DLD1 (cell line): Measurements from ENCODE around the gene RPN2.

Source experiments
- in situ Hi-C: cut with HindIII; loops from 2 replicates; pipeline ENCODE4 v1.10.0; 2017; ENCODE audit warnings: low sequenced_read_pairs

Gene RPN2

GRCh38 chr20:37238935-37239451 lies 59.9 kb downstream of the RPN2 start:
- in situ Hi-C loops = no loop called here

- in situ Hi-C loops = no loop called here
Measured at GRCh38 chr20:37240337-37241067, 61.4 kb downstream of the RPN2 start.

- in situ Hi-C loops = no loop called here
Measured at GRCh38 chr20:37242503-37242902, 63.4 kb downstream of the RPN2 start.

- in situ Hi-C loops = no loop called here
Measured at GRCh38 chr20:37243076-37243936, 64.2 kb downstream of the RPN2 start.

GRCh38 chr20:37243937-37244571 lies 64.9 kb downstream of the RPN2 start:
- in situ Hi-C loops = no loop called here

GRCh38 chr20:37244572-37244957 lies 65.4 kb downstream of the RPN2 start:
- in situ Hi-C loops = no loop called here

GRCh38 chr20:37245216-37246150 lies 66.4 kb downstream of the RPN2 start:
- in situ Hi-C loops = no loop called here

GRCh38 chr20:37246736-37247135 lies 67.6 kb downstream of the RPN2 start:
- in situ Hi-C loops = no loop called here

GRCh38 chr20:37247547-37247946 lies 68.4 kb downstream of the RPN2 start:
- in situ Hi-C loops = no loop called here

- in situ Hi-C loops = no loop called here
Measured at GRCh38 chr20:37249304-37249703, 70.2 kb downstream of the RPN2 start.

GRCh38 chr20:37251825-37252477 lies 72.8 kb downstream of the RPN2 start:
- in situ Hi-C loops = loop anchor here (5.0 to 25.0 kb wide), 2 partner anchors 50 to 260 kb away; partner anchors contain the start of gene NNAT

- in situ Hi-C loops = loop anchor here (5.0 to 25.0 kb wide), 2 partner anchors 51 to 259 kb away; partner anchors contain the start of gene NNAT
Measured at GRCh38 chr20:37253087-37253486, 74.0 kb downstream of the RPN2 start.

- in situ Hi-C loops = loop anchor here (5.0 to 25.0 kb wide), 2 partner anchors 52 to 258 kb away; partner anchors contain the start of gene NNAT
Measured at GRCh38 chr20:37254114-37254878, 75.2 kb downstream of the RPN2 start.

- in situ Hi-C loops = loop anchor here (25.0 kb wide), 1 partner anchor 256 kb away; the partner anchor contains the start of gene NNAT
Measured at GRCh38 chr20:37256286-37256685, 77.2 kb downstream of the RPN2 start.

- in situ Hi-C loops = loop anchor here (25.0 kb wide), 1 partner anchor 255 kb away; the partner anchor contains the start of gene NNAT
Measured at GRCh38 chr20:37257530-37257929, 78.4 kb downstream of the RPN2 start.

- in situ Hi-C loops = loop anchor here (25.0 kb wide), 1 partner anchor 254 kb away; the partner anchor contains the start of gene NNAT
Measured at GRCh38 chr20:37257988-37258387, 78.9 kb downstream of the RPN2 start.

- in situ Hi-C loops = loop anchor here (25.0 kb wide), 1 partner anchor 253 kb away; the partner anchor contains the start of gene NNAT
Measured at GRCh38 chr20:37259031-37259430, 79.9 kb downstream of the RPN2 start.

- in situ Hi-C loops = loop anchor here (25.0 kb wide), 1 partner anchor 252 kb away; the partner anchor contains the start of gene NNAT
Measured at GRCh38 chr20:37259865-37260264, 80.7 kb downstream of the RPN2 start.
